IMR-90 (cell line): Measurements from ENCODE around the gene TAS2R16. TPM values are rescaled to one million over a fixed set of nuclear protein-coding genes. Genes with fewer than 3 reads are reported as not detected.

Experiments
- ATAC-seq: fragments of 200-7000 bp; cut with Tn5 transposase; 2 replicates; pipeline ENCODE4 v1.9.1; 2020; ENCODE audit warnings: low read depth, mild to moderate bottlenecking, moderate library complexity
- Bru-seq: library from RNA; stranded (reverse); fragments of 400-500 nt; gene quantifications from one replicate; lab custom pipeline; 2021; lab: Mats Ljungman, UMichigan
- BruChase-seq, 2 experiments: library from RNA; stranded (reverse); fragments of 400-500 nt; gene quantifications; one replicate each; lab custom pipeline; 2021; lab: Mats Ljungman, UMichigan
- BruUV-seq: library from RNA; stranded (reverse); fragments of 400-500 nt; replicated peaks from 2 replicates; lab custom pipeline; 2021; lab: Mats Ljungman, UMichigan
- CTCF ChIA-PET: fragments of 300-600 bp; formaldehyde crosslinking; extraction: SDS; loops from one replicate; lab custom pipeline; 2021; ENCODE audit warnings: antibody characterized with exemption; lab: Yijun Ruan, JAX
- POLR2A ChIA-PET: fragments of 300-600 bp; sonication (Branson Sonifier 250); formaldehyde crosslinking; loops from one replicate; lab custom pipeline; 2022; ENCODE audit warnings: antibody characterized with exemption; ENCODE audit not compliant: unreplicated experiment; lab: Charles Lee
- DNase-seq: peaks from one replicate; pipeline ENCODE4 v3.0.0; 2013
- H2AFZ ChIP-seq: replicated peaks from 2 replicates; pipeline ENCODE3; 2013; ENCODE audit warnings: low read length, mild to moderate bottlenecking; ENCODE audit not compliant: poor library complexity
- H2AK5ac ChIP-seq: 2 replicates; pipeline ENCODE4 v1.6.1; 2013; ENCODE audit warnings: low read depth, low read length, inconsistent platforms
- H2AK9ac ChIP-seq: replicated peaks from 2 replicates; pipeline ENCODE3; 2013; ENCODE audit warnings: mild to moderate bottlenecking, low read depth, low read length, moderate library complexity; ENCODE audit not compliant: poor library complexity
- H2BK120ac ChIP-seq: 2 replicates; pipeline ENCODE4 v1.6.1; 2013; ENCODE audit warnings: low read depth, low read length, inconsistent platforms
- H2BK15ac ChIP-seq: 3 replicates; pipeline ENCODE4 v1.6.1; 2013; ENCODE audit warnings: low read depth, low read length, inconsistent platforms
- H2BK20ac ChIP-seq: 2 replicates; pipeline ENCODE4 v1.6.1; 2013; ENCODE audit warnings: low read depth, mild to moderate bottlenecking, inconsistent platforms, low read length, moderate library complexity
- H2BK5ac ChIP-seq: 2 replicates; pipeline ENCODE4 v1.6.1; 2013; ENCODE audit warnings: mild to moderate bottlenecking, low read depth, low read length, inconsistent platforms; ENCODE audit not compliant: poor library complexity, severe bottlenecking
- H3K14ac ChIP-seq: replicated peaks from 2 replicates; pipeline ENCODE4 v1.6.1; 2013; ENCODE audit warnings: low read depth, low read length, inconsistent platforms
- H3K18ac ChIP-seq: 2 replicates; pipeline ENCODE4 v1.6.1; 2013; ENCODE audit warnings: low read depth, low read length, control low read depth
- H3K23ac ChIP-seq: 2 replicates; pipeline ENCODE4 v1.6.1; 2013; ENCODE audit warnings: low read depth, low read length, inconsistent platforms
- H3K27ac ChIP-seq: 2 replicates; pipeline ENCODE4 v1.5.1; 2013; ENCODE audit warnings: mild to moderate bottlenecking, control low read depth, low read length; ENCODE audit not compliant: insufficient read depth
- H3K27me3 ChIP-seq: 2 replicates; pipeline ENCODE4 v1.6.1; 2013; ENCODE audit warnings: low read length; ENCODE audit not compliant: control insufficient read depth, insufficient read depth
- H3K36me3 ChIP-seq: 2 replicates; pipeline ENCODE4 v1.6.1; 2013; ENCODE audit warnings: low read length, mixed read lengths; ENCODE audit not compliant: control insufficient read depth, insufficient read depth
- H3K4ac ChIP-seq: 2 replicates; pipeline ENCODE4 v1.6.1; 2013; ENCODE audit warnings: low read depth, low read length, inconsistent platforms
- H3K4me1 ChIP-seq: 2 replicates; pipeline ENCODE4 v1.6.1; 2013; ENCODE audit warnings: low read length, mixed read lengths; ENCODE audit not compliant: control insufficient read depth, insufficient read depth
- H3K4me2 ChIP-seq: 2 replicates; pipeline ENCODE4 v1.6.1; 2013; ENCODE audit warnings: low read depth, mild to moderate bottlenecking, control low read depth, low read length, moderate library complexity
- H3K4me3 ChIP-seq: 2 replicates; pipeline ENCODE4 v1.5.1; 2013; ENCODE audit warnings: low read depth, mild to moderate bottlenecking, control low read depth, low read length, moderate library complexity; ENCODE audit not compliant: insufficient read depth
- H3K56ac ChIP-seq: 2 replicates; pipeline ENCODE4 v1.6.1; 2013; ENCODE audit warnings: low read length, inconsistent platforms; ENCODE audit not compliant: insufficient read depth; ENCODE audit errors: extremely low read depth
- H3K79me1 ChIP-seq, 2 experiments: 2 replicates each; pipeline ENCODE4 v1.6.1; 2013; ENCODE audit warnings: low read length in 2 of 2, inconsistent platforms in 1 of 2, low read depth in 1 of 2
- H3K9ac ChIP-seq: 2 replicates; pipeline ENCODE4 v1.6.1; 2013; ENCODE audit warnings: low read depth, low read length, control low read depth
- H3K9me1 ChIP-seq: 2 replicates; pipeline ENCODE4 v1.6.1; 2013; ENCODE audit warnings: low read length, inconsistent platforms; ENCODE audit not compliant: insufficient read depth
- H3K9me3 ChIP-seq: 2 replicates; pipeline ENCODE4 v1.6.1; 2013; ENCODE audit warnings: low read length; ENCODE audit not compliant: control insufficient read depth, insufficient read depth
- H4K20me1 ChIP-seq: 2 replicates; pipeline ENCODE4 v1.6.1; 2013; ENCODE audit warnings: low read length, inconsistent platforms; ENCODE audit not compliant: insufficient read depth
- H4K5ac ChIP-seq: 2 replicates; pipeline ENCODE4 v1.6.1; 2013; ENCODE audit warnings: mild to moderate bottlenecking, low read depth, low read length, control low read depth
- H4K8ac ChIP-seq, 2 experiments: 2 replicates each; pipeline ENCODE4 v1.6.1; 2013; ENCODE audit warnings: low read depth in 2 of 2, low read length in 2 of 2, control low read depth in 1 of 2, inconsistent platforms in 1 of 2
- H4K91ac ChIP-seq: 2 replicates; pipeline ENCODE4 v1.6.1; 2013; ENCODE audit warnings: low read depth, low read length, inconsistent platforms; ENCODE audit not compliant: insufficient read depth
- BHLHE40 ChIP-seq: fragments of 150-350 bp; IDR thresholded peaks from 2 replicates; pipeline ENCODE4 v1.6.1; 2016; ENCODE audit warnings: mild to moderate bottlenecking, low read depth, low read length
- CEBPB ChIP-seq: IDR thresholded peaks from 2 replicates; pipeline ENCODE4 v1.6.1; 2012; ENCODE audit warnings: low read depth, low read length, improper control_type of control experiment
- CHD1 ChIP-seq: IDR thresholded peaks from 2 replicates; pipeline ENCODE4 v1.6.1; 2012; ENCODE audit warnings: low read depth, low read length, improper control_type of control experiment
- CTCF ChIP-seq: conservative IDR thresholded peaks from 2 replicates; pipeline ENCODE4 v1.5.1; 2012; ENCODE audit warnings: mild to moderate bottlenecking, low read depth, low read length, improper control_type of control experiment
- ELK1 ChIP-seq: fragments of 150-350 bp; IDR thresholded peaks from 2 replicates; pipeline ENCODE4 v1.6.1; 2016; ENCODE audit warnings: low read depth, mild to moderate bottlenecking, low read length, moderate library complexity, borderline replicate concordance
- FOS ChIP-seq: fragments of 150-350 bp; IDR thresholded peaks from 2 replicates; pipeline ENCODE4 v1.6.1; 2016; ENCODE audit warnings: low read depth, low read length
- MAFK ChIP-seq: IDR thresholded peaks from 2 replicates; pipeline ENCODE4 v1.6.1; 2012; ENCODE audit warnings: low read depth, low read length, improper control_type of control experiment
- MAZ ChIP-seq: IDR thresholded peaks from 2 replicates; pipeline ENCODE4 v1.6.1; 2012; ENCODE audit warnings: low read depth, mild to moderate bottlenecking, low read length, improper control_type of control experiment, moderate library complexity, borderline replicate concordance
- MXI1 ChIP-seq: IDR thresholded peaks from 2 replicates; pipeline ENCODE4 v1.6.1; 2012; ENCODE audit warnings: low read depth, mild to moderate bottlenecking, low read length, moderate library complexity, borderline replicate concordance
- NFE2L2 ChIP-seq: fragments of 150-350 bp; IDR thresholded peaks from 2 replicates; pipeline ENCODE4 v1.6.1; 2016; ENCODE audit warnings: low read depth, mild to moderate bottlenecking, low read length
- POLR2A ChIP-seq: IDR thresholded peaks from 2 replicates; pipeline ENCODE4 v1.6.1; 2012; ENCODE audit warnings: mild to moderate bottlenecking, low read depth, low read length
- RAD21 ChIP-seq: IDR thresholded peaks from 2 replicates; pipeline ENCODE4 v1.6.1; 2012; ENCODE audit warnings: low read length, improper control_type of control experiment
- RCOR1 ChIP-seq: IDR thresholded peaks from 2 replicates; pipeline ENCODE4 v1.6.1; 2012; ENCODE audit warnings: mild to moderate bottlenecking, low read length, improper control_type of control experiment; ENCODE audit not compliant: insufficient replicate concordance
- RFX5 ChIP-seq: IDR thresholded peaks from 2 replicates; pipeline ENCODE4 v1.8.0; 2012; ENCODE audit warnings: low read depth, mild to moderate bottlenecking, low read length, moderate library complexity
- SMC3 ChIP-seq: fragments of 150-350 bp; IDR thresholded peaks from 2 replicates; pipeline ENCODE4 v1.6.1; 2016; ENCODE audit warnings: low read depth, mild to moderate bottlenecking, antibody characterized with exemption, low read length, moderate library complexity
- USF2 ChIP-seq: fragments of 150-350 bp; IDR thresholded peaks from 2 replicates; pipeline ENCODE4 v1.6.1; 2017; ENCODE audit warnings: mild to moderate bottlenecking, antibody characterized with exemption, low read length, low read depth
- dilution Hi-C: fragments of 300-500 bp; cut with HindIII; formaldehyde crosslinking; loops from one replicate; pipeline ENCODE4 v1.14.3; 2018; ENCODE audit warnings: low sequenced_read_pairs; ENCODE audit not compliant: unreplicated experiment
- in situ Hi-C: fragments of 300-500 bp; cut with MboI; formaldehyde crosslinking; loops from 3 replicates; pipeline ENCODE4 v1.14.3; 2019; ENCODE audit warnings: low sequenced_read_pairs, inconsistent platforms, mixed read lengths
- intact Hi-C: fragments of 100-400 bp; cut with micrococcal nuclease; formaldehyde crosslinking; loops from 2 replicates; pipeline ENCODE4 v1.10.0; 2022
- long read RNA-seq: library from polyadenylated mRNA; unstranded; transcript quantifications from one replicate; pipeline ENCODE4 v2.0.0, GENCODE V29; 2021; ENCODE audit not compliant: unreplicated experiment
- polyA plus RNA-seq, 3 experiments: library from polyadenylated mRNA; depleted of rRNA; stranded (reverse); fragments of >200 nt; gene quantifications; 2 replicates each; pipeline ENCODE4 v1.2.3, GENCODE V29; 2012; ENCODE audit warnings: low replicate concordance in 1 of 3
- total RNA-seq: library from RNA; depleted of rRNA; stranded (reverse); fragments of >200 nt; gene quantifications from 2 replicates; pipeline ENCODE4 v1.2.3, GENCODE V29; 2012; rRNA removed

Gene TAS2R16
- total RNA-seq = not detected in 2 replicates
- not detected in 2 replicates for polyA plus RNA-seq (2012; rRNA removed)
- not detected in 2 replicates for polyA plus RNA-seq (2012; cell fraction: cytosol; rRNA removed)
- polyA plus RNA-seq (2012; cell fraction: nucleus; rRNA removed; ENCODE audit: low replicate concordance) = not detected in 2 replicates
- not detected for Bru-seq, nascent RNA
- not detected for BruChase-seq, experiment 1, labeled RNA remaining after a 6-hour chase
- BruChase-seq, experiment 2, labeled RNA remaining after a 2-hour chase = not detected
- long read RNA-seq = 0 reads

- ATAC-seq = no peak
These were observed at the start of gene TAS2R16 for GRCh38 chr7:122995600-122995999. TAS2R16 (minus strand) TSS chr7:122995700; CDS start chr7:122995634, 66 bp downstream.

More at GRCh38 chr7:122995600-122995999, at the start of gene TAS2R16:
- Histone ChIP-seq H4K91ac (no peak within 1 kb of the TSS), H3K4me1 (no peaks in the 10 kb centered on the region), H3K56ac (no peak within 1 kb of the TSS), H4K5ac (no peak within 1 kb of the TSS), H2BK20ac (no peak within 1 kb of the TSS), H3K36me3 (no peaks in the 10 kb centered on the region), H3K9ac (no peak within 1 kb of the TSS), H2AFZ (no peak within 1 kb of the TSS), H2BK120ac (no peak within 1 kb of the TSS), H3K9me1 (no peaks in the 10 kb centered on the region), H3K18ac (no peak within 1 kb of the TSS), H3K4ac (no peak within 1 kb of the TSS), H2AK5ac (no peak within 1 kb of the TSS), H2BK15ac (no peak within 1 kb of the TSS), H2AK9ac (no peak within 1 kb of the TSS), H4K8ac (no peak within 1 kb of the TSS), H3K4me2 (no peak within 1 kb of the TSS), H3K27ac (no peak within 1 kb of the TSS), H3K14ac (no peak within 1 kb of the TSS), H2BK5ac (no peak within 1 kb of the TSS), H3K79me1 (no peaks in the 10 kb centered on the region), H3K4me3 (no peak within 1 kb of the TSS), H3K23ac (no peak within 1 kb of the TSS), H3K27me3 (no peaks in the 10 kb centered on the region), H3K9me3 (peaks cover 8% of the 10 kb centered on the region), H4K20me1 (no peaks in the 10 kb centered on the region)
- BruUV-seq = no TSS peak
- intact Hi-C loops = no loop called here
- in situ Hi-C loops = no loop called here
- ChIA-PET POLR2A (no interaction called here), CTCF (no interaction called here)
- no peak for DNase-seq
- TF ChIP-seq RAD21 = no peak
- TF ChIP-seq CTCF = no peak
- TF ChIP-seq SMC3 = no peak
- TF ChIP-seq RCOR1 = no peak
- no peak for TF ChIP-seq RFX5
- no peak for TF ChIP-seq MAZ
- no peak for TF ChIP-seq POLR2A
- TF ChIP-seq BHLHE40 = no peak
- no peak for TF ChIP-seq CHD1
- TF ChIP-seq MAFK = no peak
- TF ChIP-seq FOS = no peak
- TF ChIP-seq USF2 = no peak
- no peak for TF ChIP-seq NFE2L2
- TF ChIP-seq MXI1 = no peak
- TF ChIP-seq CEBPB = no peak
- no peak for TF ChIP-seq ELK1
- dilution Hi-C loops = no loop called here
